Thoracic aorta (tissue), 2 donors: Measurements from ENCODE around the gene ABCB11. TPM values are rescaled to one million over a fixed set of nuclear protein-coding genes. Genes with fewer than 3 reads are reported as not detected.

Source experiments
- ATAC-seq: fragments of 150-250 bp; one replicate; pipeline ENCODE4 v1.8.0; 2017; ENCODE audit warnings: low read depth; ENCODE audit not compliant: insufficient number of reproducible peaks, low FRiP score
- DNase-seq: peaks from one replicate; pipeline ENCODE4 v3.0.0-alpha.2; 2020; ENCODE audit warnings: low spot score
- H3K27ac ChIP-seq, 2 donors: fragments of 200-600 bp; sonication (generic); 1 replicate in 1 of 2; 2 replicates in 1 of 2; pipeline ENCODE4 v1.5.1; 2016; ENCODE audit warnings: mild to moderate bottlenecking in 2 of 2, moderate library complexity in 2 of 2
- H3K27me3 ChIP-seq: fragments of 200-600 bp; sonication (generic); replicated peaks from 2 replicates; pipeline ENCODE4 v1.6.0; 2016; ENCODE audit warnings: mild to moderate bottlenecking; ENCODE audit not compliant: insufficient read depth
- H3K36me3 ChIP-seq: fragments of 200-600 bp; sonication (generic); one replicate; pipeline ENCODE4 v1.5.1; 2016
- H3K4me1 ChIP-seq, 2 donors: fragments of 200-600 bp; sonication (generic); 1 replicate in 1 of 2; 2 replicates in 1 of 2; pipeline versions ENCODE4 v1.5.1 to v1.6.0; 2016; ENCODE audit warnings: low read depth in 2 of 2, mild to moderate bottlenecking in 1 of 2; ENCODE audit not compliant: control insufficient read depth in 1 of 2
- H3K4me3 ChIP-seq: fragments of 200-600 bp; sonication (generic); 2 replicates; pipeline ENCODE4 v1.5.1; 2016; ENCODE audit warnings: mild to moderate bottlenecking
- H3K9me3 ChIP-seq: fragments of 200-600 bp; sonication (generic); 2 replicates; pipeline ENCODE4 v1.5.1; 2016
- total RNA-seq, 2 donors: library from RNA; depleted of rRNA; stranded (reverse); fragments of >200 nt; gene quantifications; one replicate each; pipeline versions ENCODE4 v1.1.0 to v1.2.3, GENCODE V29; 2016
- TF ChIP-seq, protein P1 (sequence below): fragments of 200-600 bp; sonication (generic); IDR thresholded peaks from one replicate; pipeline ENCODE4 v1.5.1; 2019; ENCODE audit warnings: antibody characterized with exemption

The ABCB11 gene
- total RNA-seq, 2 donors from 2014 or later = not detected

DNA sequence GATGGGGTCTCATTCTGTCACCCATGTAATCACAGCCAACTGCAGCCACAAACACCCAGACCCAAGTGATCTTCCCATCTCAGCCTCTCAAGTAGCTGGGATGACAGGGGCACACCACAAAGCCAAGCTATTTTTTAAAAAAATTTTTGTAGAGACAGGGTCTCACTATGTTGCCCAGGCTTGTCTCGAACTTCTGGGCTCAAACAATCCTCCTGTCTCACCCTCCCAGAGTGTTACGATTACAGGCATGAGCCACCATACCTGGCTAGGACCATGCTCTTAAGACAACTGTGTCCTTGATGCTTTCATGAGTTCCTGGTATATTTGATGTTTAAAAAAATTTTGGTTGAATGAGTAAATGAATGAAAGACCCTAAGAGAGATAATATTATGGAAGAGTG is 19.4 kb downstream of the ABCB11 start:
- no peaks in the 10 kb centered on the region for H3K27me3 ChIP-seq
- no peak overlapping the region for H3K4me3 ChIP-seq
- ATAC-seq = no peak

DNA sequence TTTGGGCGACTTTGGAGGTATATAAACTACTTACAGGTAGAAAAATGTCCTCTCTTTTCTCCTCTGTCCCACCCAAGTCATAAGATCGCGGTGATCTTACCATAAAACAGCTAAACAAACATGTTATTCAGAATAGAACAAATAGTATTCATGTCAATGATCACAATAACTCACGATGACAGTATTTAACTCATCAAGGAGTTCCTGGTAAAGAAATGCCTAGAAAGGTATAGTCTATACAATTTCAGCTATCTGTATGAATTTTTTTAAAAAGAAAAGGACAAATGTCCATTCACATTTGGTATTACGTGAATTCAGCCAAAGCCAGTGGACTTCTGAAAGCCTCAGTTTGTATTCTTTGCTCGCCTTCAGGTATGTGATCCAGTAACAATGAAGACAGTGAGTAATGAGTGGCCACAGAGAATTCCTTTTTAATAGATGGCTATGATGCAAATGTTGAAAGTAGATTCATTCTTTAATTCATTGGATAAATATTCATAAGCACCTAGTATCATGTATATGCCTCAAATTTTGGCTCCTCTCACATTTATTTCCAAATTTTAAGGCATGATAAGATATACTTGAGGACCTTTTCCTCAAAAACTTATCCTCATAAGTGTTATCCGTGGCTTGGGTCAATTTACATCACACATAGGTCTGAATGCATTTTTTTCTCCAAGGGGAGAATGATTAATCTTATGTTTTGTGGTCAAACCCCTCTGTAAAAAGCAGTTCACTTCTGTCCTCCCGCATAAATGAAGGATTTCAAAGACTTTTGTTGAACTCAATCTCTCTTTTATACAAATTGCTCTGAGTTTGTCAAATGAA is 20.3 kb downstream of the ABCB11 start:
- no peak for DNase-seq
- Histone ChIP-seq H3K27ac (no peak overlapping the region), H3K27me3 (no peaks in the 10 kb centered on the region), H3K36me3 (no peaks in the 10 kb centered on the region), H3K9me3 (no peaks in the 10 kb centered on the region), H3K4me3 (no peak overlapping the region), H3K4me1 (no peaks in the 10 kb centered on the region)
- ATAC-seq = no peak
- TF ChIP-seq, protein P1, sequence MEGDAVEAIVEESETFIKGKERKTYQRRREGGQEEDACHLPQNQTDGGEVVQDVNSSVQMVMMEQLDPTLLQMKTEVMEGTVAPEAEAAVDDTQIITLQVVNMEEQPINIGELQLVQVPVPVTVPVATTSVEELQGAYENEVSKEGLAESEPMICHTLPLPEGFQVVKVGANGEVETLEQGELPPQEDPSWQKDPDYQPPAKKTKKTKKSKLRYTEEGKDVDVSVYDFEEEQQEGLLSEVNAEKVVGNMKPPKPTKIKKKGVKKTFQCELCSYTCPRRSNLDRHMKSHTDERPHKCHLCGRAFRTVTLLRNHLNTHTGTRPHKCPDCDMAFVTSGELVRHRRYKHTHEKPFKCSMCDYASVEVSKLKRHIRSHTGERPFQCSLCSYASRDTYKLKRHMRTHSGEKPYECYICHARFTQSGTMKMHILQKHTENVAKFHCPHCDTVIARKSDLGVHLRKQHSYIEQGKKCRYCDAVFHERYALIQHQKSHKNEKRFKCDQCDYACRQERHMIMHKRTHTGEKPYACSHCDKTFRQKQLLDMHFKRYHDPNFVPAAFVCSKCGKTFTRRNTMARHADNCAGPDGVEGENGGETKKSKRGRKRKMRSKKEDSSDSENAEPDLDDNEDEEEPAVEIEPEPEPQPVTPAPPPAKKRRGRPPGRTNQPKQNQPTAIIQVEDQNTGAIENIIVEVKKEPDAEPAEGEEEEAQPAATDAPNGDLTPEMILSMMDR = no peak

More for the DNA sequence above, 19.4 kb downstream of the ABCB11 start:
- Histone ChIP-seq H3K9me3 (no peaks in the 10 kb centered on the region), H3K27ac (no peak overlapping the region), H3K36me3 (no peaks in the 10 kb centered on the region), H3K4me1 (no peaks in the 10 kb centered on the region)
- TF ChIP-seq, protein P1 = no peak
- DNase-seq = no peak

DNA sequence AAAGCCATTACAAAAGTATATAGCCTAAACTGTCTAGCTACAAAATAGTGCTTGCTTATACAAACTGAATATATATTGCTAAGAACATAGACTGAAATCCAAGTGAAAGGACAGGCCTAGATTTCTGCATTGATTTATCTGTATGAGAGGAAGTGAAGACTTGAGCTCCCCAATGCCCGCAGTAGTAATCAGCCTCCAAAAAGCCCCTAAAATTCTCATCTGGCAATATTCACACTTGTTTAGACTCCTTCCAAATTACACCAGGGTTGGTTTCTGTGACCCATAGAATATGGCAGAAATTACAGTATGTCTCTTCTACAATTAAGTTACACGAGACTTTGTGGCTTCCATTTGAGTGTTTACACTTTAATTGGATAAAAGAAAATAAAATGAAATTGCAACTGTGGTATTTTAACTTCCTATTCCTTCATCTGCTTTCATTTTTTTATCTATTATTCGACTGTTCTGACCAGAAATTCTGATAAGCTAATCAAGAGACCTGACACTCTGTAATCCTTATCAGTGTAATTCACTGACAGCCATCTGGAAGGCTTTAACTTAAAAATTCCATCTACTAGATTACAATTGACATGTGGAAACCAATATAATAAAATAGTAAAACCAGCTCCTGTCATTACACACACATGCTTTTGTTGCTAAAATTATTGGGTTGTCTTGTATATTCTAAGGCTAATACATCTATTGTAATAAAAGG is 21.1 kb downstream of the ABCB11 start:
- H3K9me3 ChIP-seq = no peaks in the 10 kb centered on the region
- H3K27ac ChIP-seq = no peak overlapping the region
- H3K4me3 ChIP-seq = no peak overlapping the region
- DNase-seq = no peak
- no peaks in the 10 kb centered on the region for H3K36me3 ChIP-seq
- TF ChIP-seq, protein P1 = no peak
- H3K4me1 ChIP-seq = no peaks in the 10 kb centered on the region
- no peak for ATAC-seq
- H3K27me3 ChIP-seq = no peaks in the 10 kb centered on the region

DNA sequence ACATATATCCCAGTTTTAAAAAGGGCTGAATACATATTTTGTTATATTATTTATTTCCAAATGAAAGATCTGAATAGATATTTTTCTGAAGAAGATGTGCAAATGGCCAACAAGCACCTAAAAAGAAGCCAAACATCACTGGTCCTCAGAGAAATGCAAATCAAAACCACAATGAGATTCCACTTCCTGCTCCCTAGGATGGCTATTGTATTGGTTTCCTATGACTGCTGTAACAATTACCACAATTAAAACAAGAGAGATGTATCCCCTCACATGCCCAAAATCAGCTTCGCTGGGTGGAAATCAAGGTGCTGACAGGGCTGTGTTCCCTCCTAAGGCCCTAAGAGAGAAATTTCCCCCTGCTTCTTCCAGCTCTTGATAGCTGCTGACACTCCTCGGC is 23.2 kb downstream of the ABCB11 start:
- H3K36me3 ChIP-seq = no peaks in the 10 kb centered on the region
- H3K9me3 ChIP-seq = no peaks in the 10 kb centered on the region
- TF ChIP-seq, protein P1 = no peak
- no peak overlapping the region for H3K4me3 ChIP-seq
- no peak for ATAC-seq
- no peaks in the 10 kb centered on the region for H3K4me1 ChIP-seq
- no peak overlapping the region for H3K27ac ChIP-seq
- no peaks in the 10 kb centered on the region for H3K27me3 ChIP-seq
- DNase-seq = no peak

DNA sequence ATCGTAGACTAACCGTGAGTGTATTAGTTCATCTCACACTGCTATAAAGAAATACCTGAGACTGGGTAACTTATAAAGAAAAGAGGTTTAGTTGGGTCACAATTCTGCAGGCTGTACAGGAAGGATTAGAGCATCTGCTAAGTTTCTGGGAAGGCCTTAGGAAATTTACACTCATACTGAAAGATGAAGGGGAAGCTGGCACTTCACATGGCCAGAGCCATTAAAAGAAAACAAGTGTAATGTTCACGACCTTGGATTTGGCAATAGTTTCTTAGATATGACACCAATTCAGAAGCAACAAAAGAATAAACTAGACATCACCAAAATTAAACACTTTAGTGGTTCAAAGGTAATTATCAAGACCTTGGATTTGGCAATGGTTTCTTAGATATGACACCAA is 23.8 kb downstream of the ABCB11 start:
- no peaks in the 10 kb centered on the region for H3K9me3 ChIP-seq
- H3K4me3 ChIP-seq = no peak overlapping the region
- no peaks in the 10 kb centered on the region for H3K27me3 ChIP-seq
- TF ChIP-seq, protein P1 = no peak
- H3K27ac ChIP-seq = no peak overlapping the region
- H3K4me1 ChIP-seq = no peaks in the 10 kb centered on the region
- no peaks in the 10 kb centered on the region for H3K36me3 ChIP-seq
- no peak for ATAC-seq
- no peak for DNase-seq
